OCI-LY7 (cell line): ENCODE data around the gene ZNF688. TPM values are rescaled to one million over a fixed set of nuclear protein-coding genes. Genes with fewer than 3 reads are reported as not detected.

Experiments
- BruUV-seq: library from RNA; stranded (reverse); fragments of 400-500 nt; replicated peaks from 2 replicates; lab custom pipeline; 2021; lab: Mats Ljungman, UMichigan
- CTCF ChIA-PET: fragments of 300-600 bp; sonication (Branson Sonifier 250); formaldehyde crosslinking; loops from one replicate; lab custom pipeline; 2022; ENCODE audit warnings: antibody characterized with exemption; ENCODE audit not compliant: unreplicated experiment; lab: Charles Lee
- POLR2A ChIA-PET: fragments of 300-600 bp; sonication (Branson Sonifier 250); formaldehyde crosslinking; loops from one replicate; lab custom pipeline; 2022; ENCODE audit warnings: antibody characterized with exemption; lab: Charles Lee
- DNase-seq: peaks from one replicate; pipeline ENCODE4 v3.0.0-alpha.2; 2015; ENCODE audit warnings: low spot score
- H2AFZ ChIP-seq: fragments of 200-600 bp; sonication (generic), shearing (Covaris generic); 2 replicates; pipeline ENCODE4 v1.6.1; 2014; ENCODE audit warnings: mild to moderate bottlenecking, antibody characterized with exemption, low read length, moderate library complexity
- H3K27ac ChIP-seq: fragments of 200-600 bp; sonication (generic); 2 replicates; pipeline ENCODE4 v1.5.1; 2014; ENCODE audit warnings: mixed run types, low read depth, mild to moderate bottlenecking, moderate library complexity, low read length, inconsistent platforms; ENCODE audit not compliant: poor library complexity, severe bottlenecking
- H3K36me3 ChIP-seq: fragments of 200-600 bp; sonication (generic); 2 replicates; pipeline ENCODE4 v1.6.1; 2014; ENCODE audit warnings: mild to moderate bottlenecking, antibody characterized with exemption, low read length, moderate library complexity, mixed read lengths; ENCODE audit not compliant: insufficient read depth
- H3K4me1 ChIP-seq: fragments of 200-600 bp; sonication (generic); 2 replicates; pipeline ENCODE4 v1.5.1; 2014; ENCODE audit warnings: mild to moderate bottlenecking, low read length; ENCODE audit not compliant: insufficient read depth, poor library complexity, severe bottlenecking
- H3K4me2 ChIP-seq: fragments of 200-600 bp; sonication (generic); 2 replicates; pipeline ENCODE4 v1.6.1; 2014; ENCODE audit warnings: mild to moderate bottlenecking, low read length
- H3K4me3 ChIP-seq: fragments of 200-600 bp; sonication (generic); 2 replicates; pipeline ENCODE4 v1.5.1; 2014; ENCODE audit warnings: mild to moderate bottlenecking, low read depth, low read length; ENCODE audit not compliant: poor library complexity, severe bottlenecking
- H3K79me2 ChIP-seq: fragments of 200-600 bp; sonication (generic); 2 replicates; pipeline ENCODE4 v1.6.1; 2016; ENCODE audit warnings: low read depth, mild to moderate bottlenecking, low read length, moderate library complexity, mixed read lengths; ENCODE audit not compliant: insufficient read depth
- H3K9me2 ChIP-seq: fragments of 200-600 bp; sonication (generic); 2 replicates; pipeline ENCODE4 v1.6.1; 2016; ENCODE audit warnings: mild to moderate bottlenecking, low read length, mixed read lengths; ENCODE audit not compliant: insufficient read depth
- H3K9me3 ChIP-seq: fragments of 200-600 bp; sonication (generic); 2 replicates; pipeline ENCODE4 v1.6.1; 2014; ENCODE audit warnings: mild to moderate bottlenecking, mixed run types, low read length, mixed read lengths
- H4K20me1 ChIP-seq: fragments of 200-600 bp; sonication (generic); 2 replicates; pipeline ENCODE4 v1.6.1; 2014; ENCODE audit warnings: mild to moderate bottlenecking, antibody characterized with exemption, low read length, moderate library complexity, mixed read lengths; ENCODE audit not compliant: insufficient read depth
- CTCF ChIP-seq: fragments of 200-600 bp; sonication (generic); conservative IDR thresholded peaks from 2 replicates; pipeline ENCODE4 v1.5.1; 2014; ENCODE audit warnings: mild to moderate bottlenecking, antibody characterized with exemption, low read length, moderate library complexity, mixed read lengths
- EZH2phosphoT487 ChIP-seq: fragments of 200-600 bp; sonication (generic); IDR thresholded peaks from 2 replicates; pipeline ENCODE4 v1.6.1; 2018; ENCODE audit warnings: low read depth, borderline replicate concordance, mild to moderate bottlenecking, mixed run types, antibody characterized with exemption, low read length, moderate library complexity, mixed read lengths
- intact Hi-C: fragments of 100-400 bp; cut with micrococcal nuclease; formaldehyde crosslinking; loops from one replicate; pipeline ENCODE4 v1.10.0; 2022; ENCODE audit not compliant: unreplicated experiment
- total RNA-seq, 2 experiments: library from RNA; depleted of rRNA in 1 of 2; stranded (reverse); fragments of >200 nt in 1 of 2; shearing (Covaris generic) in 1 of 2; gene quantifications; 2 replicates each; pipeline ENCODE4 v1.2.3, GENCODE V29; 2014 to 2022

The ZNF688 gene
- total RNA-seq, 2 experiments from 2014 or later, result 15.3 to 17.5 TPM

- H2AFZ ChIP-seq, result peak overlapping the region; percentile 26; the same call in 1 of the 2 replicates
- H3K4me2 ChIP-seq, result peak overlapping the region; percentile 75
- DNase-seq, result no peak
- H3K27ac ChIP-seq, result no peak overlapping the region
- CTCF ChIA-PET, result no interaction called here
- H3K9me2 ChIP-seq, result no peaks in the 10 kb centered on the region
- H3K36me3 ChIP-seq, result peaks cover 20% of the 10 kb centered on the region
- no peaks in the 10 kb centered on the region for H3K79me2 ChIP-seq
- POLR2A ChIA-PET, result interaction anchor here (0.5 to 0.7 kb wide), 3 partner anchors 22 to 115 kb away, joined by 3 to 4 read pairs (median 3); no protein-coding TSS in a partner anchor
- no peak for TF ChIP-seq CTCF
- no peak for TF ChIP-seq EZH2phosphoT487
- no peaks in the 10 kb centered on the region for H4K20me1 ChIP-seq
- intact Hi-C loops, result loop anchor here (2.0 to 5.0 kb wide), 3 partner anchors 72 to 109 kb away; no protein-coding TSS in a partner anchor
- peaks cover 27% of the 10 kb centered on the region for H3K4me1 ChIP-seq
- H3K4me3 ChIP-seq, result peak overlapping the region; percentile 84
- BruUV-seq, result TSS peak; percentile 50
- no peaks in the 10 kb centered on the region for H3K9me3 ChIP-seq
These were observed 45.7 kb downstream of the ZNF688 start for GRCh38 chr16:30525844-30526136.

- POLR2A ChIA-PET, result interaction anchor here (0.5 to 0.7 kb wide), 3 partner anchors 17 to 86 kb away, joined by 3 to 4 read pairs (median 4); no protein-coding TSS in a partner anchor
- Histone ChIP-seq H3K27ac (no peak overlapping the region), H3K4me2 (no peak overlapping the region), H3K9me2 (no peaks in the 10 kb centered on the region), H4K20me1 (no peaks in the 10 kb centered on the region), H3K79me2 (no peaks in the 10 kb centered on the region), H3K4me1 (peaks cover 27% of the 10 kb centered on the region), H2AFZ (no peak overlapping the region), H3K9me3 (no peaks in the 10 kb centered on the region), H3K4me3 (no peak overlapping the region), H3K36me3 (peaks cover 26% of the 10 kb centered on the region; the same call in 1 of the 2 replicates)
- CTCF ChIA-PET, result interaction anchor here (1.1 to 1.4 kb wide), 2 partner anchors 68 to 95 kb away, joined by 4 to 7 read pairs; partner anchors contain the start of gene DCTPP1
- TF ChIP-seq CTCF (no peak), EZH2phosphoT487 (no peak)
- no TSS peak for BruUV-seq
- intact Hi-C loops, result loop anchor here (5.0 kb wide), 1 partner anchor 72 kb away; no protein-coding TSS in a partner anchor
- no peak for DNase-seq
These were observed 46.6 kb downstream of the ZNF688 start for GRCh38 chr16:30524575-30525568.
